ENCODE data around the gene TELO2.

Gene TELO2

DNA sequence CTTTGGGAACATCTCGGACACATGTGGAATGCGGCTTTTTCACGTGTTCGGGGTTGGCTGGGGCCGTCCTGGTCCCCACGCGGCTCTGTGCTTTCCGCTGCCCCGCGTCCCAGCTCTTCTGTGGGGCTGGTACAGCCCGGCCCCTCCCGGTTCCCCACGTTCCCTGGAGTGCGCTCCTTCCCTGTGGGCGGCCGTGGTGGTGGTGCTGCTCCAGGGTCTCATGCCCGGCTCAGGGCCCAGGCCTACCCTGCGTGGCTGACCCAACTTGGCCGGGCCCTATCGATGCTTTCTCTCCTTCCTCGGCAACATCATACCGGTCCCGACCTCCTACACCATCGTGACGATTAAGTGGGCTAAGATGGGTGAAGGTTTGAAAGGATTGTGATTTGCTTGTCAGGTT is 3.3 kb downstream of the TELO2 start:
- Histone ChIP-seq H3K4me3 (ENCODE audit: insufficient read depth in 1 of 2, low read depth in 1 of 2, low read length in 2 of 2) (no peak overlapping the region), H2AK5ac (ENCODE audit: low read length, severe bottlenecking) (no peak overlapping the region), H3K27ac (ENCODE audit: low read length, poor library complexity, severe bottlenecking) (no peak overlapping the region), H2BK15ac (ENCODE audit: low read depth, poor library complexity, severe bottlenecking) (no peak overlapping the region), H4K8ac (ENCODE audit: low read length) (no peak overlapping the region), H3K4me2 (ENCODE audit: low read length, poor library complexity, severe bottlenecking) (no peak overlapping the region), H3K14ac (ENCODE audit: low read length in 2 of 2) (no peak overlapping the region), H3K4ac (ENCODE audit: low read depth in 1 of 2, low read length in 2 of 2) (no peak overlapping the region), H3K27me3 (ENCODE audit: control insufficient read depth in 1 of 2, insufficient read depth in 1 of 2, low read length in 2 of 2) (no peaks in the 10 kb centered on the region), H3K18ac (ENCODE audit: low read depth in 1 of 2, low read length in 2 of 2) (no peak overlapping the region), H3K9ac (ENCODE audit: low read length) (no peak overlapping the region), H4K91ac (ENCODE audit: low read length) (no peak overlapping the region), H2BK12ac (ENCODE audit: low read length in 2 of 2) (no peak overlapping the region), H2BK120ac (ENCODE audit: low read depth, low read length) (no peak overlapping the region), H3K23ac (ENCODE audit: low read length in 2 of 2) (no peak overlapping the region), H3K4me1 (ENCODE audit: control insufficient read depth, insufficient read depth, low read depth, low read length) (peaks cover 18% of the 10 kb centered on the region), H3K9me3 (ENCODE audit: control insufficient read depth, low read length) (no peaks in the 10 kb centered on the region), H2BK5ac (ENCODE audit: low read depth, low read length, poor library complexity, severe bottlenecking) (no peak overlapping the region), H3K79me1 (replicated peaks; ENCODE audit: low read length, poor library complexity, severe bottlenecking) (peaks cover 47% of the 10 kb centered on the region), H2AFZ (ENCODE audit: low read depth, low read length) (no peak overlapping the region), H3K36me3 (ENCODE audit: control insufficient read depth in 1 of 2, insufficient read depth in 2 of 2, low read depth in 1 of 2, low read length in 2 of 2) (peaks cover 53 to 64% of the 10 kb centered on the region in 2 experiments)
- DNase-seq: no peak
- WGBS: 97% methylated on average over 25 of the region's 25 CpGs

- no peaks in the 10 kb centered on the region for H3K9me3 ChIP-seq (ENCODE audit: control insufficient read depth, low read length)
- 93% methylated on average over 21 of the region's 21 CpGs for WGBS
- H3K27ac ChIP-seq (ENCODE audit: low read length, poor library complexity, severe bottlenecking): no peak overlapping the region
- no peak overlapping the region for H3K23ac ChIP-seq (ENCODE audit: low read length in 2 of 2)
- no peak overlapping the region for H4K91ac ChIP-seq (ENCODE audit: low read length)
- H3K4me3 ChIP-seq (ENCODE audit: insufficient read depth in 1 of 2, low read depth in 1 of 2, low read length in 2 of 2): no peak overlapping the region
- H3K14ac ChIP-seq (ENCODE audit: low read length in 2 of 2): no peak overlapping the region
- peaks cover 18% of the 10 kb centered on the region for H3K4me1 ChIP-seq (ENCODE audit: control insufficient read depth, insufficient read depth, low read depth, low read length)
- no peak overlapping the region for H2BK5ac ChIP-seq (ENCODE audit: low read depth, low read length, poor library complexity, severe bottlenecking)
- H3K27me3 ChIP-seq (ENCODE audit: control insufficient read depth in 1 of 2, insufficient read depth in 1 of 2, low read length in 2 of 2): no peaks in the 10 kb centered on the region
- peaks cover 49% of the 10 kb centered on the region for H3K79me1 ChIP-seq (replicated peaks; ENCODE audit: low read length, poor library complexity, severe bottlenecking)
- no peak overlapping the region for H3K18ac ChIP-seq (ENCODE audit: low read depth in 1 of 2, low read length in 2 of 2)
- H2BK15ac ChIP-seq (ENCODE audit: low read depth, poor library complexity, severe bottlenecking): no peak overlapping the region
- no peak for DNase-seq
- H2AK5ac ChIP-seq (ENCODE audit: low read length, severe bottlenecking): no peak overlapping the region
- no peak overlapping the region for H4K8ac ChIP-seq (ENCODE audit: low read length)
- H3K36me3 ChIP-seq (ENCODE audit: control insufficient read depth in 1 of 2, insufficient read depth in 2 of 2, low read depth in 1 of 2, low read length in 2 of 2): peaks cover 60 to 70% of the 10 kb centered on the region in 2 experiments
- H3K4ac ChIP-seq (ENCODE audit: low read depth in 1 of 2, low read length in 2 of 2): no peak overlapping the region
- H3K9ac ChIP-seq (ENCODE audit: low read length): no peak overlapping the region
- H2BK120ac ChIP-seq (ENCODE audit: low read depth, low read length): no peak overlapping the region
- no peak overlapping the region for H3K4me2 ChIP-seq (ENCODE audit: low read length, poor library complexity, severe bottlenecking)
- no peak overlapping the region for H2BK12ac ChIP-seq (ENCODE audit: low read length in 2 of 2)
- H2AFZ ChIP-seq (ENCODE audit: low read depth, low read length): no peak overlapping the region
Measured at GRCh38 chr16:1497014-1497598, 3.9 kb downstream of the TELO2 start.

DNA sequence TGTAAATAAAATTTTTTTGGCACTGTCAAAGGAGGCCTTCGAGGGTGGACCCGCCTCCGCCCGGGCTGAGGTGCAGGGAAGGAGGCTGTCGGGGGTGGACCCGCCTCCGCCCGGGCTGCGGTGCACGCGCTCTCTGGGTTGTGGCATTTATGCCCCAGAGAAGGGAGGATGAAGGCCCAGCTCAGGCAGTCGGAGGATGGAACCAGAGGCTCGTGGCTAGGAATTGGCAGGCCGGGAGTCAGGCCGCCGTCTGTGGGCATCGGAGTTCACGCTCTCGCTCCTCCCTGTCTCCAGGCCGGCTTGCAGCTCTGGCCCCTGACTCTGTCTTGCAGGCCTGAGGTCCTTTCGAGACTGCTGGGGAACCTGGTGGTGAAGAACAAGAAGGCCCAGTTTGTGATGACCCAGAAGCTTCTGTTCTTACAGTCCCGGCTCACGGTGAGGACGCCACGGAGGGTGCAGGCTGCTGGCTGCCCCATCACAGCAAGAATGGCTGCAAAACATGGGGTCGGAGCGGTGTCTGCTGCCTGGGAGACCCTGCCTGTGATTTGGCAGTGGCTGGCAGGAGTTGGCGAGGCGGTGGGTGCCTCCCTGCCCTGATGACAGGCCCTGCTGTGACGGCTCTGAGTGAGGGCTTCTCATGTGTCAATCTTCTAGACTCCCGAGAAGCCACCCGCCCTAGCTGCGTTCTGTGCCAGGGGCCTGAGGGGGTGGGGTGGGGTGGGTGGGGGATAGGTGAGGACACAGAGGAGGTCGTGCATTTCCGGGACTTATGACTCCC is 5.9 kb downstream of the TELO2 start:
- H3K4me2 ChIP-seq (ENCODE audit: low read length, poor library complexity, severe bottlenecking): no peak overlapping the region
- WGBS: 96% methylated on average over 35 of the region's 35 CpGs
- H3K4me1 ChIP-seq (ENCODE audit: control insufficient read depth, insufficient read depth, low read depth, low read length): peaks cover 8% of the 10 kb centered on the region
- H2AFZ ChIP-seq (ENCODE audit: low read depth, low read length): no peak overlapping the region
- no peak overlapping the region for H4K91ac ChIP-seq (ENCODE audit: low read length)
- DNase-seq: no peak
- H2BK15ac ChIP-seq (ENCODE audit: low read depth, poor library complexity, severe bottlenecking): no peak overlapping the region
- H3K23ac ChIP-seq (ENCODE audit: low read length in 2 of 2): no peak overlapping the region
- no peak overlapping the region for H4K8ac ChIP-seq (ENCODE audit: low read length)
- H3K36me3 ChIP-seq (ENCODE audit: control insufficient read depth in 1 of 2, insufficient read depth in 2 of 2, low read depth in 1 of 2, low read length in 2 of 2): peaks cover 75 to 87% of the 10 kb centered on the region in 2 experiments
- no peak overlapping the region for H2BK120ac ChIP-seq (ENCODE audit: low read depth, low read length)
- H3K4ac ChIP-seq (ENCODE audit: low read depth in 1 of 2, low read length in 2 of 2): no peak overlapping the region
- no peaks in the 10 kb centered on the region for H3K27me3 ChIP-seq (ENCODE audit: control insufficient read depth in 1 of 2, insufficient read depth in 1 of 2, low read length in 2 of 2)
- H3K9me3 ChIP-seq (ENCODE audit: control insufficient read depth, low read length): no peaks in the 10 kb centered on the region
- H3K79me1 ChIP-seq (replicated peaks; ENCODE audit: low read length, poor library complexity, severe bottlenecking): peaks cover 46% of the 10 kb centered on the region
- H2AK5ac ChIP-seq (ENCODE audit: low read length, severe bottlenecking): no peak overlapping the region
- H3K18ac ChIP-seq (ENCODE audit: low read depth in 1 of 2, low read length in 2 of 2): no peak overlapping the region
- no peak overlapping the region for H3K14ac ChIP-seq (ENCODE audit: low read length in 2 of 2)
- no peak overlapping the region for H3K4me3 ChIP-seq (ENCODE audit: insufficient read depth in 1 of 2, low read depth in 1 of 2, low read length in 2 of 2)
- H2BK5ac ChIP-seq (ENCODE audit: low read depth, low read length, poor library complexity, severe bottlenecking): no peak overlapping the region
- H2BK12ac ChIP-seq (ENCODE audit: low read length in 2 of 2): no peak overlapping the region
- no peak overlapping the region for H3K27ac ChIP-seq (ENCODE audit: low read length, poor library complexity, severe bottlenecking)
- H3K9ac ChIP-seq (ENCODE audit: low read length): no peak overlapping the region

GRCh38 chr16:1499756-1500464 is 6.8 kb downstream of the TELO2 start:
- Histone ChIP-seq H3K4ac (ENCODE audit: low read depth in 1 of 2, low read length in 2 of 2) (no peak overlapping the region), H4K91ac (ENCODE audit: low read length) (no peak overlapping the region), H3K9me3 (ENCODE audit: control insufficient read depth, low read length) (no peaks in the 10 kb centered on the region), H3K9ac (ENCODE audit: low read length) (no peak overlapping the region), H2BK5ac (ENCODE audit: low read depth, low read length, poor library complexity, severe bottlenecking) (no peak overlapping the region), H3K27me3 (ENCODE audit: control insufficient read depth in 1 of 2, insufficient read depth in 1 of 2, low read length in 2 of 2) (no peaks in the 10 kb centered on the region), H2BK120ac (ENCODE audit: low read depth, low read length) (no peak overlapping the region), H2BK12ac (ENCODE audit: low read length in 2 of 2) (no peak overlapping the region), H3K27ac (ENCODE audit: low read length, poor library complexity, severe bottlenecking) (no peak overlapping the region), H2BK15ac (ENCODE audit: low read depth, poor library complexity, severe bottlenecking) (no peak overlapping the region), H3K79me1 (replicated peaks; ENCODE audit: low read length, poor library complexity, severe bottlenecking) (peaks cover 43% of the 10 kb centered on the region), H3K23ac (ENCODE audit: low read length in 2 of 2) (no peak overlapping the region), H3K36me3 (ENCODE audit: control insufficient read depth in 1 of 2, insufficient read depth in 2 of 2, low read depth in 1 of 2, low read length in 2 of 2) (peaks cover 75 to 83% of the 10 kb centered on the region in 2 experiments), H2AFZ (ENCODE audit: low read depth, low read length) (no peak overlapping the region), H3K18ac (ENCODE audit: low read depth in 1 of 2, low read length in 2 of 2) (no peak overlapping the region), H3K14ac (ENCODE audit: low read length in 2 of 2) (no peak overlapping the region), H3K4me3 (ENCODE audit: insufficient read depth in 1 of 2, low read depth in 1 of 2, low read length in 2 of 2) (no peak overlapping the region), H3K4me2 (ENCODE audit: low read length, poor library complexity, severe bottlenecking) (no peak overlapping the region), H2AK5ac (ENCODE audit: low read length, severe bottlenecking) (no peak overlapping the region), H3K4me1 (ENCODE audit: control insufficient read depth, insufficient read depth, low read depth, low read length) (no peaks in the 10 kb centered on the region), H4K8ac (ENCODE audit: low read length) (no peak overlapping the region)
- no peak for DNase-seq
- WGBS: 97% methylated on average over 36 of the region's 36 CpGs
